ENCODE data around the gene JPH3. TPM values are rescaled to one million over a fixed set of nuclear protein-coding genes. Genes with fewer than 3 reads are reported as not detected.

The JPH3 gene
- total RNA-seq, 4 donors from 2014 or later = not detected

DNA sequence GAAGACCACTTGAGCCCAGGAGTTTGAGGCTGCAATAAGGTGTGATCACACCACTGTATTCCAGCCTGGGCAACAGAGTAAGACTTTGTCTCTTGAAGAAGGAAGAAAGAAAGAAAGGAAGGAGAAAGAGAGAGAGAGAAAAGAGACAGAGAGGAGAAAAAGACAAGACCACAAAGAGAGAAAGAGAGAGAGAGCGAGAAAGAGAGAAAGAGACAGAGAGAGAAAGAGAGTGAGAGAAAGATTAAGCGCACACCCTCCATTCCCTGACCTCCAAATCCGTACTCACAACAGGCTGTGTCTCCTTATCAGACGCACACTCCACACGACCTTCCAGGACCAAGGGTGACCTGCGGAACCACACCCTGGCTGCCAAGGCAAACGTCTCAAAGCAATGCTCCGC, 143.9 kb downstream of the JPH3 start:
- H3K4me3 ChIP-seq = no peak overlapping the region
- H3K4me1 ChIP-seq = no peaks in the 10 kb centered on the region
- no peak overlapping the region for H3K27ac ChIP-seq
- in situ Hi-C loops (cut with MboI; ENCODE audit: low sequenced_read_pairs in 4 of 4) (no loop called here), intact Hi-C loops (cut with DNase I; ENCODE audit: low total_unique reads) (no loop called here)
- TF ChIP-seq, protein P1, sequence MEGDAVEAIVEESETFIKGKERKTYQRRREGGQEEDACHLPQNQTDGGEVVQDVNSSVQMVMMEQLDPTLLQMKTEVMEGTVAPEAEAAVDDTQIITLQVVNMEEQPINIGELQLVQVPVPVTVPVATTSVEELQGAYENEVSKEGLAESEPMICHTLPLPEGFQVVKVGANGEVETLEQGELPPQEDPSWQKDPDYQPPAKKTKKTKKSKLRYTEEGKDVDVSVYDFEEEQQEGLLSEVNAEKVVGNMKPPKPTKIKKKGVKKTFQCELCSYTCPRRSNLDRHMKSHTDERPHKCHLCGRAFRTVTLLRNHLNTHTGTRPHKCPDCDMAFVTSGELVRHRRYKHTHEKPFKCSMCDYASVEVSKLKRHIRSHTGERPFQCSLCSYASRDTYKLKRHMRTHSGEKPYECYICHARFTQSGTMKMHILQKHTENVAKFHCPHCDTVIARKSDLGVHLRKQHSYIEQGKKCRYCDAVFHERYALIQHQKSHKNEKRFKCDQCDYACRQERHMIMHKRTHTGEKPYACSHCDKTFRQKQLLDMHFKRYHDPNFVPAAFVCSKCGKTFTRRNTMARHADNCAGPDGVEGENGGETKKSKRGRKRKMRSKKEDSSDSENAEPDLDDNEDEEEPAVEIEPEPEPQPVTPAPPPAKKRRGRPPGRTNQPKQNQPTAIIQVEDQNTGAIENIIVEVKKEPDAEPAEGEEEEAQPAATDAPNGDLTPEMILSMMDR (IDR thresholded peaks at IDR 0.05 in 4 of 5, conservative IDR thresholded peaks at IDR 0.05 in 1 of 5) = no peak
- TF ChIP-seq POLR2A (IDR thresholded peaks at IDR 0.05) = no peak
- DNase-seq (no peak), ATAC-seq (no peak)
- H3K9me3 ChIP-seq = no peaks in the 10 kb centered on the region
- no peaks in the 10 kb centered on the region for H3K27me3 ChIP-seq
- H3K36me3 ChIP-seq = peaks cover 0 to 58% of the 10 kb centered on the region in 2 donors

Other genes with a start within 250 kb of the JPH3 start
- 100 to 1,000 TPM; 156 to 264 (median 201) TPM for gene FBXO31, start 218.7 kb upstream of the JPH3 start, total RNA-seq
- 100 to 1,000 TPM in 3 of 4 donors, 10 to 100 TPM in 1; 76.3 to 165 (median 122) TPM for gene MAP1LC3B, start 210.2 kb upstream of the JPH3 start, total RNA-seq
- 10 to 100 TPM in 1 of 4 donors, 1 to 10 TPM in 3; 8.9 to 10.7 (median 9.3) TPM for gene ZCCHC14, start 109.5 kb upstream of the JPH3 start, total RNA-seq
- gene KLHDC4, start 163.5 kb downstream of the JPH3 start, total RNA-seq = 10 to 100 TPM in 2 of 4 donors, 1 to 10 TPM in 2; 8.2 to 12.7 (median 10.4) TPM